IMR-90 (cell line): ENCODE results near the gene STOML1. TPM values are rescaled to one million over a fixed set of nuclear protein-coding genes. Genes with fewer than 3 reads are reported as not detected.

ENCODE experiments used
- ATAC-seq: fragments of 200-7000 bp; cut with Tn5 transposase; 2 replicates; pipeline ENCODE4 v1.9.1; 2020; ENCODE audit warnings: low read depth, mild to moderate bottlenecking, moderate library complexity
- BruUV-seq: library from RNA; stranded (reverse); fragments of 400-500 nt; replicated peaks from 2 replicates; lab custom pipeline; 2021; lab: Mats Ljungman, UMichigan
- CTCF ChIA-PET: fragments of 300-600 bp; formaldehyde crosslinking; extraction: SDS; loops from one replicate; lab custom pipeline; 2021; ENCODE audit warnings: antibody characterized with exemption; lab: Yijun Ruan, JAX
- POLR2A ChIA-PET: fragments of 300-600 bp; sonication (Branson Sonifier 250); formaldehyde crosslinking; loops from one replicate; lab custom pipeline; 2022; ENCODE audit warnings: antibody characterized with exemption; ENCODE audit not compliant: unreplicated experiment; lab: Charles Lee
- DNase-seq: peaks from one replicate; pipeline ENCODE4 v3.0.0; 2013
- H2AFZ ChIP-seq: replicated peaks from 2 replicates; pipeline ENCODE3; 2013; ENCODE audit warnings: low read length, mild to moderate bottlenecking; ENCODE audit not compliant: poor library complexity
- H2AK5ac ChIP-seq: 2 replicates; pipeline ENCODE4 v1.6.1; 2013; ENCODE audit warnings: low read depth, low read length, inconsistent platforms
- H2AK9ac ChIP-seq: replicated peaks from 2 replicates; pipeline ENCODE3; 2013; ENCODE audit warnings: mild to moderate bottlenecking, low read depth, low read length, moderate library complexity; ENCODE audit not compliant: poor library complexity
- H2BK120ac ChIP-seq: 2 replicates; pipeline ENCODE4 v1.6.1; 2013; ENCODE audit warnings: low read depth, low read length, inconsistent platforms
- H2BK15ac ChIP-seq: 3 replicates; pipeline ENCODE4 v1.6.1; 2013; ENCODE audit warnings: low read depth, low read length, inconsistent platforms
- H2BK20ac ChIP-seq: 2 replicates; pipeline ENCODE4 v1.6.1; 2013; ENCODE audit warnings: low read depth, mild to moderate bottlenecking, inconsistent platforms, low read length, moderate library complexity
- H2BK5ac ChIP-seq: 2 replicates; pipeline ENCODE4 v1.6.1; 2013; ENCODE audit warnings: mild to moderate bottlenecking, low read depth, low read length, inconsistent platforms; ENCODE audit not compliant: poor library complexity, severe bottlenecking
- H3K14ac ChIP-seq: replicated peaks from 2 replicates; pipeline ENCODE4 v1.6.1; 2013; ENCODE audit warnings: low read depth, low read length, inconsistent platforms
- H3K18ac ChIP-seq: 2 replicates; pipeline ENCODE4 v1.6.1; 2013; ENCODE audit warnings: low read depth, low read length, control low read depth
- H3K23ac ChIP-seq: 2 replicates; pipeline ENCODE4 v1.6.1; 2013; ENCODE audit warnings: low read depth, low read length, inconsistent platforms
- H3K27ac ChIP-seq: 2 replicates; pipeline ENCODE4 v1.5.1; 2013; ENCODE audit warnings: mild to moderate bottlenecking, control low read depth, low read length; ENCODE audit not compliant: insufficient read depth
- H3K27me3 ChIP-seq: 2 replicates; pipeline ENCODE4 v1.6.1; 2013; ENCODE audit warnings: low read length; ENCODE audit not compliant: control insufficient read depth, insufficient read depth
- H3K36me3 ChIP-seq: 2 replicates; pipeline ENCODE4 v1.6.1; 2013; ENCODE audit warnings: low read length, mixed read lengths; ENCODE audit not compliant: control insufficient read depth, insufficient read depth
- H3K4ac ChIP-seq: 2 replicates; pipeline ENCODE4 v1.6.1; 2013; ENCODE audit warnings: low read depth, low read length, inconsistent platforms
- H3K4me1 ChIP-seq: 2 replicates; pipeline ENCODE4 v1.6.1; 2013; ENCODE audit warnings: low read length, mixed read lengths; ENCODE audit not compliant: control insufficient read depth, insufficient read depth
- H3K4me2 ChIP-seq: 2 replicates; pipeline ENCODE4 v1.6.1; 2013; ENCODE audit warnings: low read depth, mild to moderate bottlenecking, control low read depth, low read length, moderate library complexity
- H3K4me3 ChIP-seq: 2 replicates; pipeline ENCODE4 v1.5.1; 2013; ENCODE audit warnings: low read depth, mild to moderate bottlenecking, control low read depth, low read length, moderate library complexity; ENCODE audit not compliant: insufficient read depth
- H3K56ac ChIP-seq: 2 replicates; pipeline ENCODE4 v1.6.1; 2013; ENCODE audit warnings: low read length, inconsistent platforms; ENCODE audit not compliant: insufficient read depth; ENCODE audit errors: extremely low read depth
- H3K79me1 ChIP-seq, 2 experiments: 2 replicates each; pipeline ENCODE4 v1.6.1; 2013; ENCODE audit warnings: low read length in 2 of 2, inconsistent platforms in 1 of 2, low read depth in 1 of 2
- H3K9ac ChIP-seq: 2 replicates; pipeline ENCODE4 v1.6.1; 2013; ENCODE audit warnings: low read depth, low read length, control low read depth
- H3K9me1 ChIP-seq: 2 replicates; pipeline ENCODE4 v1.6.1; 2013; ENCODE audit warnings: low read length, inconsistent platforms; ENCODE audit not compliant: insufficient read depth
- H3K9me3 ChIP-seq: 2 replicates; pipeline ENCODE4 v1.6.1; 2013; ENCODE audit warnings: low read length; ENCODE audit not compliant: control insufficient read depth, insufficient read depth
- H4K20me1 ChIP-seq: 2 replicates; pipeline ENCODE4 v1.6.1; 2013; ENCODE audit warnings: low read length, inconsistent platforms; ENCODE audit not compliant: insufficient read depth
- H4K5ac ChIP-seq: 2 replicates; pipeline ENCODE4 v1.6.1; 2013; ENCODE audit warnings: mild to moderate bottlenecking, low read depth, low read length, control low read depth
- H4K8ac ChIP-seq, 2 experiments: 2 replicates each; pipeline ENCODE4 v1.6.1; 2013; ENCODE audit warnings: low read depth in 2 of 2, low read length in 2 of 2, control low read depth in 1 of 2, inconsistent platforms in 1 of 2
- H4K91ac ChIP-seq: 2 replicates; pipeline ENCODE4 v1.6.1; 2013; ENCODE audit warnings: low read depth, low read length, inconsistent platforms; ENCODE audit not compliant: insufficient read depth
- BHLHE40 ChIP-seq: fragments of 150-350 bp; IDR thresholded peaks from 2 replicates; pipeline ENCODE4 v1.6.1; 2016; ENCODE audit warnings: mild to moderate bottlenecking, low read depth, low read length
- CEBPB ChIP-seq: IDR thresholded peaks from 2 replicates; pipeline ENCODE4 v1.6.1; 2012; ENCODE audit warnings: low read depth, low read length, improper control_type of control experiment
- FOS ChIP-seq: fragments of 150-350 bp; IDR thresholded peaks from 2 replicates; pipeline ENCODE4 v1.6.1; 2016; ENCODE audit warnings: low read depth, low read length
- MAZ ChIP-seq: IDR thresholded peaks from 2 replicates; pipeline ENCODE4 v1.6.1; 2012; ENCODE audit warnings: low read depth, mild to moderate bottlenecking, low read length, improper control_type of control experiment, moderate library complexity, borderline replicate concordance
- MXI1 ChIP-seq: IDR thresholded peaks from 2 replicates; pipeline ENCODE4 v1.6.1; 2012; ENCODE audit warnings: low read depth, mild to moderate bottlenecking, low read length, moderate library complexity, borderline replicate concordance
- POLR2A ChIP-seq: IDR thresholded peaks from 2 replicates; pipeline ENCODE4 v1.6.1; 2012; ENCODE audit warnings: mild to moderate bottlenecking, low read depth, low read length
- RAD21 ChIP-seq: IDR thresholded peaks from 2 replicates; pipeline ENCODE4 v1.6.1; 2012; ENCODE audit warnings: low read length, improper control_type of control experiment
- SMC3 ChIP-seq: fragments of 150-350 bp; IDR thresholded peaks from 2 replicates; pipeline ENCODE4 v1.6.1; 2016; ENCODE audit warnings: low read depth, mild to moderate bottlenecking, antibody characterized with exemption, low read length, moderate library complexity
- WGBS, 2 experiments: methylation state at CpG; one replicate each; pipeline versions ENCODE4 v1.1.5 to v1.1.7; 2013; ENCODE audit warnings: missing lambda C conversion rate in 2 of 2; ENCODE audit not compliant: insufficient read length in 1 of 2; ENCODE audit errors: extremely low coverage in 2 of 2; 5-methylcytosine and 5-hydroxymethylcytosine counted together
- dilution Hi-C: fragments of 300-500 bp; cut with HindIII; formaldehyde crosslinking; loops from one replicate; pipeline ENCODE4 v1.14.3; 2018; ENCODE audit warnings: low sequenced_read_pairs; ENCODE audit not compliant: unreplicated experiment
- in situ Hi-C: fragments of 300-500 bp; cut with MboI; formaldehyde crosslinking; loops from 3 replicates; pipeline ENCODE4 v1.14.3; 2019; ENCODE audit warnings: low sequenced_read_pairs, inconsistent platforms, mixed read lengths
- intact Hi-C: fragments of 100-400 bp; cut with micrococcal nuclease; formaldehyde crosslinking; loops from 2 replicates; pipeline ENCODE4 v1.10.0; 2022
- polyA plus RNA-seq, 3 experiments: library from polyadenylated mRNA; depleted of rRNA; stranded (reverse); fragments of >200 nt; gene quantifications; 2 replicates each; pipeline ENCODE4 v1.2.3, GENCODE V29; 2012; ENCODE audit warnings: low replicate concordance in 1 of 3
- total RNA-seq: library from RNA; depleted of rRNA; stranded (reverse); fragments of >200 nt; gene quantifications from 2 replicates; pipeline ENCODE4 v1.2.3, GENCODE V29; 2012
- TF ChIP-seq, protein P1 (sequence below): conservative IDR thresholded peaks from 2 replicates; pipeline ENCODE4 v1.5.1; 2012; ENCODE audit warnings: mild to moderate bottlenecking, low read depth, low read length, improper control_type of control experiment
- TF ChIP-seq, protein P2 (sequence below): fragments of 150-350 bp; IDR thresholded peaks from 2 replicates; pipeline ENCODE4 v1.6.1; 2017; ENCODE audit warnings: mild to moderate bottlenecking, antibody characterized with exemption, low read length, low read depth

The STOML1 gene
- total and polyA plus RNA-seq, 2 of the 4 experiments (the other 2 are of a cell fraction) = 11.8 to 21.2 TPM

GRCh38 chr15:73930371-73930770 lies 61.7 kb downstream of the STOML1 start:
- no peaks in the 10 kb centered on the region for H3K9me3 ChIP-seq
- H2BK120ac ChIP-seq = peak overlapping the region; percentile 68
- no TSS peak for BruUV-seq
- DNase-seq = peak; percentile 93
- peaks cover 42% of the 10 kb centered on the region for H3K4me1 ChIP-seq
- peak overlapping the region; percentile 73 for H3K4me2 ChIP-seq
- peak; percentile 9 for ATAC-seq
- peaks cover 36% of the 10 kb centered on the region for H3K9me1 ChIP-seq
- H3K23ac ChIP-seq = peak overlapping the region; percentile 89; the same call in 1 of the 2 replicates
- H2BK5ac ChIP-seq = peak overlapping the region; percentile 38
- intact Hi-C loops = no loop called here
- TF ChIP-seq, protein P1, sequence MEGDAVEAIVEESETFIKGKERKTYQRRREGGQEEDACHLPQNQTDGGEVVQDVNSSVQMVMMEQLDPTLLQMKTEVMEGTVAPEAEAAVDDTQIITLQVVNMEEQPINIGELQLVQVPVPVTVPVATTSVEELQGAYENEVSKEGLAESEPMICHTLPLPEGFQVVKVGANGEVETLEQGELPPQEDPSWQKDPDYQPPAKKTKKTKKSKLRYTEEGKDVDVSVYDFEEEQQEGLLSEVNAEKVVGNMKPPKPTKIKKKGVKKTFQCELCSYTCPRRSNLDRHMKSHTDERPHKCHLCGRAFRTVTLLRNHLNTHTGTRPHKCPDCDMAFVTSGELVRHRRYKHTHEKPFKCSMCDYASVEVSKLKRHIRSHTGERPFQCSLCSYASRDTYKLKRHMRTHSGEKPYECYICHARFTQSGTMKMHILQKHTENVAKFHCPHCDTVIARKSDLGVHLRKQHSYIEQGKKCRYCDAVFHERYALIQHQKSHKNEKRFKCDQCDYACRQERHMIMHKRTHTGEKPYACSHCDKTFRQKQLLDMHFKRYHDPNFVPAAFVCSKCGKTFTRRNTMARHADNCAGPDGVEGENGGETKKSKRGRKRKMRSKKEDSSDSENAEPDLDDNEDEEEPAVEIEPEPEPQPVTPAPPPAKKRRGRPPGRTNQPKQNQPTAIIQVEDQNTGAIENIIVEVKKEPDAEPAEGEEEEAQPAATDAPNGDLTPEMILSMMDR = no peak
- TF ChIP-seq RAD21 = no peak
- TF ChIP-seq, protein P2, sequence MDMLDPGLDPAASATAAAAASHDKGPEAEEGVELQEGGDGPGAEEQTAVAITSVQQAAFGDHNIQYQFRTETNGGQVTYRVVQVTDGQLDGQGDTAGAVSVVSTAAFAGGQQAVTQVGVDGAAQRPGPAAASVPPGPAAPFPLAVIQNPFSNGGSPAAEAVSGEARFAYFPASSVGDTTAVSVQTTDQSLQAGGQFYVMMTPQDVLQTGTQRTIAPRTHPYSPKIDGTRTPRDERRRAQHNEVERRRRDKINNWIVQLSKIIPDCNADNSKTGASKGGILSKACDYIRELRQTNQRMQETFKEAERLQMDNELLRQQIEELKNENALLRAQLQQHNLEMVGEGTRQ = 0 out of 2 replicates have a peak, but pooled peaks have one; percentile 34
- TF ChIP-seq CEBPB = no peak
- TF ChIP-seq POLR2A = no peak
- peak; percentile 79 for TF ChIP-seq BHLHE40
- TF ChIP-seq MXI1 = peak; percentile 94
- peak; percentile 29; the same call in 1 of the 2 replicates for TF ChIP-seq MAZ
- no peak for TF ChIP-seq SMC3
- no peak for TF ChIP-seq FOS
- H3K27me3 ChIP-seq = no peaks in the 10 kb centered on the region
- peak overlapping the region; percentile 17; the same call in 1 of the 2 replicates for H3K18ac ChIP-seq
- in situ Hi-C loops = no loop called here
- dilution Hi-C loops = no loop called here
- CTCF ChIA-PET = interaction anchor here (1.1 kb wide), 1 partner anchor 32 kb away, joined by 3 read pairs; no protein-coding TSS in a partner anchor
- H4K91ac ChIP-seq = peak overlapping the region; percentile 58; the same call in 1 of the 2 replicates
- peak overlapping the region; percentile 89 for H3K4ac ChIP-seq
- WGBS, 2 experiments = 74% methylated on average over 2 of the region's 8 CpGs; no CpG with 5 or more reads in 1 of the 2 experiments
- H4K20me1 ChIP-seq = peaks cover 66% of the 10 kb centered on the region
- peak overlapping the region; percentile 80 for H2AK5ac ChIP-seq
- 0 out of 2 replicates have a peak overlapping the region, but pooled peaks have one; percentile 5 for H2BK20ac ChIP-seq
- POLR2A ChIA-PET = no interaction called here
- peaks cover 40 to 87% of the 10 kb centered on the region in 2 experiments for H3K79me1 ChIP-seq
- H4K5ac ChIP-seq = no peak overlapping the region
- H2AK9ac ChIP-seq = peak overlapping the region; percentile 95
- peak overlapping the region; percentile 64 for H2AFZ ChIP-seq
- H3K27ac ChIP-seq = peak overlapping the region; percentile 50
- H4K8ac ChIP-seq = peak overlapping the region; percentile 28 to 71; a peak in 2 of 4 replicates
- peaks cover 12% of the 10 kb centered on the region for H3K36me3 ChIP-seq
- H2BK15ac ChIP-seq = peak overlapping the region; percentile 68; the same call in 1 of the 3 replicates
- peak overlapping the region; percentile 91 for H3K14ac ChIP-seq
- H3K9ac ChIP-seq = peak overlapping the region; percentile 49
- no peak overlapping the region for H3K56ac ChIP-seq
- H3K4me3 ChIP-seq = no peak overlapping the region
